ENCODE measurements around the gene BATF3.
"Not testable (repeated sequence)": the region's sequence is repeated elsewhere in the genome, so short reads cannot be mapped to it uniquely, and the experiment has no call there.

BATF3 gene

GRCh38 chr1:212655668-212656440 is 43.8 kb downstream of the BATF3 start:
- no peak for DNase-seq

GRCh38 chr1:212652609-212653008 is 47.0 kb downstream of the BATF3 start:
- DNase-seq = no peak

- no peak for DNase-seq
These were observed 47.7 kb downstream of the BATF3 start for GRCh38 chr1:212651977-212652376.

GRCh38 chr1:212651521-212651920 is 48.1 kb downstream of the BATF3 start:
- DNase-seq = no peak

- DNase-seq = no peak
These were observed 49.4 kb downstream of the BATF3 start for GRCh38 chr1:212650228-212650627.

GRCh38 chr1:212649020-212649419 is 50.6 kb downstream of the BATF3 start:
- no peak for DNase-seq

- DNase-seq = no peak
These were observed 51.2 kb downstream of the BATF3 start for GRCh38 chr1:212648431-212648830.

GRCh38 chr1:212647004-212647403 is 52.6 kb downstream of the BATF3 start:
- no peak for DNase-seq

GRCh38 chr1:212646588-212646987 is 53.1 kb downstream of the BATF3 start:
- no peak for DNase-seq

GRCh38 chr1:212645546-212646543 is 53.8 kb downstream of the BATF3 start:
- no peak for DNase-seq

GRCh38 chr1:212644866-212645545 is 54.6 kb downstream of the BATF3 start:
- DNase-seq = no peak

GRCh38 chr1:212643877-212644276 is 55.8 kb downstream of the BATF3 start:
- DNase-seq = no peak

- DNase-seq = no peak
These were observed 57.7 kb downstream of the BATF3 start for GRCh38 chr1:212641956-212642355.

- no peak for DNase-seq
These were observed 59.3 kb downstream of the BATF3 start for GRCh38 chr1:212640223-212640878.

- not testable (repeated sequence) for DNase-seq
These were observed 60.1 kb downstream of the BATF3 start for GRCh38 chr1:212639524-212639923.

- no peak for DNase-seq
These were observed 61.0 kb downstream of the BATF3 start for GRCh38 chr1:212638492-212639151.

- no peak for DNase-seq
These were observed 61.7 kb downstream of the BATF3 start for GRCh38 chr1:212637902-212638301.
